Naive thymus-derived CD4-positive, alpha-beta T cell (primary cell): Measurements from ENCODE around the gene ANKS3. TPM values are rescaled to one million over a fixed set of nuclear protein-coding genes. Genes with fewer than 3 reads are reported as not detected.

Source experiments
- ATAC-seq: fragments of 150-1000 bp; cut with Tn5 transposase; 2 replicates; pipeline ENCODE4 v1.10.0; 2021; ENCODE audit warnings: mild to moderate bottlenecking, moderate library complexity
- CTCF ChIA-PET: fragments of 350-600 bp; sonication (Branson Sonifier 250); formaldehyde crosslinking; loops from one replicate; lab custom pipeline; 2021; ENCODE audit warnings: antibody characterized with exemption; lab: Charles Lee
- POLR2A ChIA-PET: fragments of 350-600 bp; sonication (Branson Sonifier 250); formaldehyde crosslinking; loops from one replicate; lab custom pipeline; 2021; ENCODE audit warnings: antibody characterized with exemption, inconsistent platforms; lab: Charles Lee
- DNase-seq, 9 donors: peaks; one replicate each; pipeline versions ENCODE4 v3.0.0 to v3.0.0-alpha.2; 2020 to 2022; ENCODE audit warnings: mixed read lengths in 1 of 9
- H3K27ac ChIP-seq: one replicate; pipeline ENCODE4 v1.7.0; 2013; ENCODE audit warnings: mild to moderate bottlenecking, low read depth, low read length, moderate library complexity
- H3K27me3 ChIP-seq, 2 donors: one replicate each; pipeline ENCODE4 v1.7.0; 2013; ENCODE audit warnings: low read length in 2 of 2, mild to moderate bottlenecking in 2 of 2, moderate library complexity in 2 of 2; ENCODE audit not compliant: control insufficient read depth in 2 of 2, insufficient read depth in 2 of 2
- H3K36me3 ChIP-seq, 3 experiments: 1 replicate in 2 of 3; 2 replicates in 1 of 3; pipeline ENCODE4 v1.7.0; 2013; ENCODE audit warnings: low read length in 3 of 3, mild to moderate bottlenecking in 3 of 3, moderate library complexity in 1 of 3; ENCODE audit not compliant: insufficient read depth in 3 of 3, control insufficient read depth in 2 of 3
- H3K4me1 ChIP-seq, 2 donors: one replicate each; pipeline ENCODE4 v1.7.0; 2013; ENCODE audit warnings: low read length in 2 of 2, mild to moderate bottlenecking in 2 of 2, moderate library complexity in 1 of 2; ENCODE audit not compliant: control insufficient read depth in 2 of 2, insufficient read depth in 2 of 2
- H3K4me3 ChIP-seq: 2 replicates; pipeline ENCODE4 v1.7.0; 2013; ENCODE audit warnings: mild to moderate bottlenecking, low read length
- H3K9me3 ChIP-seq, 3 experiments: 1 replicate in 2 of 3; 2 replicates in 1 of 3; pipeline ENCODE4 v1.7.0; 2013; ENCODE audit warnings: low read length in 3 of 3; ENCODE audit not compliant: control insufficient read depth in 2 of 3
- H3K27ac Mint-ChIP-seq, 9 donors: one replicate each; pipeline ENCODE4 v1.8.0; 2020 to 2022; ENCODE audit warnings: mixed read lengths in 9 of 9, mild to moderate bottlenecking in 8 of 9, moderate library complexity in 5 of 9, inconsistent platforms in 2 of 9
- H3K27me3 Mint-ChIP-seq, 5 donors: one replicate each; pipeline ENCODE4 v1.8.0; 2021 to 2022; ENCODE audit warnings: mixed read lengths in 5 of 5, mild to moderate bottlenecking in 1 of 5
- H3K36me3 Mint-ChIP-seq, 5 donors: one replicate each; pipeline ENCODE4 v1.8.0; 2020 to 2022; ENCODE audit warnings: mixed read lengths in 5 of 5, mild to moderate bottlenecking in 3 of 5, inconsistent platforms in 1 of 5
- H3K4me1 Mint-ChIP-seq, 7 donors: one replicate each; pipeline ENCODE4 v1.8.0; 2020 to 2022; ENCODE audit warnings: mixed read lengths in 7 of 7, mild to moderate bottlenecking in 3 of 7, inconsistent platforms in 1 of 7
- H3K4me3 Mint-ChIP-seq, 10 donors: one replicate each; pipeline ENCODE4 v1.8.0; 2020 to 2022; ENCODE audit warnings: mild to moderate bottlenecking in 10 of 10, mixed read lengths in 10 of 10, moderate library complexity in 6 of 10, inconsistent platforms in 2 of 10
- H3K9me3 Mint-ChIP-seq, 11 donors: one replicate each; pipeline ENCODE4 v1.8.0; 2020 to 2022; ENCODE audit warnings: mixed read lengths in 11 of 11, mild to moderate bottlenecking in 4 of 11, inconsistent platforms in 1 of 11, moderate library complexity in 1 of 11
- intact Hi-C, 2 donors: fragments of 100-400 bp; cut with micrococcal nuclease; formaldehyde crosslinking; loops; one replicate each; pipeline ENCODE4 v1.15.1; 2023
- polyA plus RNA-seq, 2 donors: library from polyadenylated mRNA; unstranded; fragments of 300-500 nt; fragmentation: Illumina TruSeq; gene quantifications; one replicate each; pipeline ENCODE4 v1.2.3, GENCODE V29; 2021
- total RNA-seq, 6 experiments: library from RNA in 5 of 6; stranded (reverse) in 5 of 6; gene quantifications; 1 replicate in 5 of 6; 2 replicates in 1 of 6; pipeline ENCODE4 v1.2.3 and lab custom pipeline; 2021 to 2026

Gene ANKS3
- total and polyA plus RNA-seq, 7 experiments from 2014 or later: 4.1 to 32.7 (median 21.5) TPM

- Mint-ChIP-seq H3K4me3 (no peak overlapping the region), H3K9me3 (no peaks in the 10 kb centered on the region), H3K36me3 (peaks cover 0 to 27% (median 1%) of the 10 kb centered on the region in 5 donors), H3K27me3 (no peaks in the 10 kb centered on the region), H3K27ac (peak overlapping the region in 2 of 9 donors; percentile 59 to 67), H3K4me1 (no peaks in the 10 kb centered on the region)
- POLR2A ChIA-PET: no interaction called here
- Histone ChIP-seq H3K27ac (no peak overlapping the region), H3K27me3 (no peaks in the 10 kb centered on the region), H3K4me3 (no peak overlapping the region), H3K4me1 (no peaks in the 10 kb centered on the region), H3K9me3 (no peaks in the 10 kb centered on the region), H3K36me3 (peaks cover 0 to 44% (median 0%) of the 10 kb centered on the region in 3 experiments)
- CTCF ChIA-PET: no interaction called here
- DNase-seq (no peak), ATAC-seq (no peak)
- intact Hi-C loops: no loop called here
These were observed 10.9 kb downstream of the ANKS3 start for GRCh38 chr16:4723071-4723767.

DNA sequence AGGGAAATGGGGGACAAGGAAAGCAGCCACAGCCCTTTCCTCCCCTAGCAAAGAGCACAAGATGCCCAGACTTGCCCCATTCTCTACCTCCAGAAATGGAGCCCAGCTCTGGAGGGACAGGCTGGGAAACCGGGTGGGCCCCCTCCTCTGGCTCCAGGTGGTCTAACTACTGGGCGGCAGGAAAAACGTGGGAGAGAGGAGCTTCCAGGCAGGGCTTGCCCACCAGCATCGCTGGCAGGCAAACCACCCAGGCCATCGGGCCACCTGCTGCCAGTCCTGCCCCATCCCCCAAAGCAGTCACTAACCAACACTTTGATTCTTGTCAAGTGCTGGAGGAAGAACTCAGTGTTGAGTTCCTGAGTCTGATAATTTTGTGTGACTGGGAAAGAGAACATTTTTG, 15.6 kb downstream of the ANKS3 start:
- H3K9me3 ChIP-seq: no peaks in the 10 kb centered on the region
- H3K4me1 Mint-ChIP-seq: no peaks in the 10 kb centered on the region
- DNase-seq (no peak), ATAC-seq (no peak)
- no peak overlapping the region for H3K27ac Mint-ChIP-seq
- no peaks in the 10 kb centered on the region for H3K27me3 ChIP-seq
- H3K36me3 Mint-ChIP-seq: peaks cover 0 to 14% (median 4%) of the 10 kb centered on the region in 5 donors
- H3K4me1 ChIP-seq: no peaks in the 10 kb centered on the region
- intact Hi-C loops: no loop called here
- no peaks in the 10 kb centered on the region for H3K27me3 Mint-ChIP-seq
- H3K9me3 Mint-ChIP-seq: no peaks in the 10 kb centered on the region
- H3K4me3 Mint-ChIP-seq: no peak overlapping the region
- POLR2A ChIA-PET: no interaction called here
- no peak overlapping the region for H3K4me3 ChIP-seq
- H3K36me3 ChIP-seq: peaks cover 0 to 38% (median 5%) of the 10 kb centered on the region in 3 experiments
- CTCF ChIA-PET: no interaction called here
- no peak overlapping the region for H3K27ac ChIP-seq

GRCh38 chr16:4714996-4715395, 19.1 kb downstream of the ANKS3 start:
- intact Hi-C loops: no loop called here
- H3K27ac Mint-ChIP-seq: peak overlapping the region in 2 of 9 donors; percentile 47 to 70
- H3K4me1 Mint-ChIP-seq: no peaks in the 10 kb centered on the region
- DNase-seq: no peak
- no peaks in the 10 kb centered on the region for H3K9me3 Mint-ChIP-seq
- Histone ChIP-seq H3K27me3 (no peaks in the 10 kb centered on the region), H3K4me3 (no peak overlapping the region), H3K9me3 (no peaks in the 10 kb centered on the region), H3K36me3 (peaks cover 0 to 40% (median 5%) of the 10 kb centered on the region in 3 experiments), H3K4me1 (no peaks in the 10 kb centered on the region), H3K27ac (no peak overlapping the region)
- peaks cover 0 to 27% (median 4%) of the 10 kb centered on the region in 5 donors for H3K36me3 Mint-ChIP-seq
- POLR2A ChIA-PET: no interaction called here
- CTCF ChIA-PET: no interaction called here
- H3K27me3 Mint-ChIP-seq: no peaks in the 10 kb centered on the region
- H3K4me3 Mint-ChIP-seq: no peak overlapping the region
- no peak for ATAC-seq

GRCh38 chr16:4713663-4714501, 20.2 kb downstream of the ANKS3 start:
- ATAC-seq (no peak), DNase-seq (no peak)
- Histone ChIP-seq H3K9me3 (no peaks in the 10 kb centered on the region), H3K36me3 (peaks cover 0 to 36% (median 5%) of the 10 kb centered on the region in 3 experiments), H3K27me3 (no peaks in the 10 kb centered on the region), H3K4me3 (no peak overlapping the region), H3K4me1 (no peaks in the 10 kb centered on the region), H3K27ac (no peak overlapping the region)
- Mint-ChIP-seq H3K4me3 (no peak overlapping the region), H3K27ac (no peak overlapping the region), H3K36me3 (peaks cover 3 to 30% (median 7%) of the 10 kb centered on the region in 5 donors), H3K4me1 (no peaks in the 10 kb centered on the region), H3K9me3 (no peaks in the 10 kb centered on the region), H3K27me3 (no peaks in the 10 kb centered on the region)
- POLR2A ChIA-PET: interaction anchor here (1.4 kb wide), 1 partner anchor 18 kb away, joined by 3 read pairs; no protein-coding TSS in a partner anchor
- CTCF ChIA-PET: no interaction called here
- intact Hi-C loops: no loop called here

- DNase-seq (no peak), ATAC-seq (no peak)
- Histone ChIP-seq H3K36me3 (peaks cover 0 to 45% (median 18%) of the 10 kb centered on the region in 3 experiments), H3K27me3 (no peaks in the 10 kb centered on the region), H3K4me3 (no peak overlapping the region), H3K4me1 (no peaks in the 10 kb centered on the region), H3K27ac (no peak overlapping the region), H3K9me3 (no peaks in the 10 kb centered on the region)
- Mint-ChIP-seq H3K9me3 (no peaks in the 10 kb centered on the region), H3K36me3 (peaks cover 6 to 53% (median 12%) of the 10 kb centered on the region in 5 donors), H3K4me1 (peaks cover 0 to 2% (median 0%) of the 10 kb centered on the region in 7 donors), H3K4me3 (no peak overlapping the region), H3K27me3 (no peaks in the 10 kb centered on the region), H3K27ac (no peak overlapping the region)
- intact Hi-C loops: no loop called here
- POLR2A ChIA-PET: interaction anchor here (1.1 kb wide), 1 partner anchor 16 kb away, joined by 3 read pairs; the partner anchor contains the start of gene NUDT16L1
- CTCF ChIA-PET: no interaction called here
These were observed 24.6 kb downstream of the ANKS3 start for GRCh38 chr16:4709481-4709880.

DNA sequence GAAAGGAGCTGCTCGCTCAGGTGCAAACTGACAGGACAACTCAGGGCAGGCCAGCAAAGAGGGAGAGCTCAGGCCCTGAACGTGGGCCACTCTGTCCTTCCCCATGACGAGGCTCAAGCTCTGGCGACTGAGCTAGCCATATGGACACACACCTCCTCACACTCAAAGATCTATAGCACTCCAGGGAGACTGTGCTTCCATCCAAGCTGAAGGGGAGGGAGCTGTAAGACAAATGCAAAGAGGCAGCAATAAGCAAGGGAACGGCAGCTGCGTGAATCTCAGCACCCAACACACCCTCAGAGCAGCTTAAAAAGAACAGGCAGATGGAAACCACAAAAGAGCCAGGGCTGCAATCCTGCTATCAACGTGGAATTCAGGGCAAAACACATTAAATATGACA, 27.2 kb downstream of the ANKS3 start:
- POLR2A ChIA-PET: no interaction called here
- peaks cover 4 to 38% (median 12%) of the 10 kb centered on the region in 5 donors for H3K36me3 Mint-ChIP-seq
- Histone ChIP-seq H3K9me3 (no peaks in the 10 kb centered on the region), H3K36me3 (peaks cover 0 to 49% (median 13%) of the 10 kb centered on the region in 3 experiments), H3K27me3 (no peaks in the 10 kb centered on the region), H3K4me1 (no peaks in the 10 kb centered on the region), H3K27ac (no peak overlapping the region), H3K4me3 (no peak overlapping the region)
- no peaks in the 10 kb centered on the region for H3K27me3 Mint-ChIP-seq
- peaks cover 0 to 2% (median 0%) of the 10 kb centered on the region in 7 donors for H3K4me1 Mint-ChIP-seq
- no peak overlapping the region for H3K4me3 Mint-ChIP-seq
- ATAC-seq: no peak
- intact Hi-C loops: no loop called here
- DNase-seq: no peak
- H3K27ac Mint-ChIP-seq: no peak overlapping the region
- H3K9me3 Mint-ChIP-seq: no peaks in the 10 kb centered on the region
- CTCF ChIA-PET: interaction anchor here (0.7 kb wide), 1 partner anchor 728 kb away, joined by 3 read pairs; no protein-coding TSS in a partner anchor
